Stimulated activated CD8-positive, alpha-beta memory T cell treated with anti-CD3 and anti-CD28 coated beads, Interleukin-4, amount 100 ng/mL, for 24 hours (primary cell): ENCODE data around the gene TRABD2B.

Experiments
- DNase-seq: peaks from one replicate; pipeline ENCODE4 v3.0.0-alpha.2; 2020; ENCODE audit warnings: low read depth

Gene TRABD2B

GRCh38 chr1:47757226-47757975, 239.8 kb downstream of the TRABD2B start:
- no peak for DNase-seq

GRCh38 chr1:47756411-47756810, 240.8 kb downstream of the TRABD2B start:
- no peak for DNase-seq

- no peak for DNase-seq
Measured at GRCh38 chr1:47756006-47756405, 241.2 kb downstream of the TRABD2B start.

GRCh38 chr1:47755101-47755990, 241.8 kb downstream of the TRABD2B start:
- peak; percentile 38 for DNase-seq

- DNase-seq, result no peak
Measured at GRCh38 chr1:47754221-47754620, 243.0 kb downstream of the TRABD2B start.

GRCh38 chr1:47753808-47754207, 243.4 kb downstream of the TRABD2B start:
- DNase-seq, result no peak

GRCh38 chr1:47752559-47752958, 244.6 kb downstream of the TRABD2B start:
- no peak for DNase-seq

- no peak for DNase-seq
Measured at GRCh38 chr1:47751996-47752451, 245.2 kb downstream of the TRABD2B start.

GRCh38 chr1:47751193-47751592, 246.0 kb downstream of the TRABD2B start:
- DNase-seq, result no peak

- DNase-seq, result no peak
Measured at GRCh38 chr1:47745715-47746609, 251.2 kb downstream of the TRABD2B start.

GRCh38 chr1:47742890-47743760, 254.1 kb downstream of the TRABD2B start:
- DNase-seq, result no peak

GRCh38 chr1:47738560-47739182, 258.5 kb downstream of the TRABD2B start:
- DNase-seq, result no peak

- no peak for DNase-seq
Measured at GRCh38 chr1:47732489-47732888, 264.7 kb downstream of the TRABD2B start.

- no peak for DNase-seq
Measured at GRCh38 chr1:47731730-47732129, 265.5 kb downstream of the TRABD2B start.

- no peak for DNase-seq
Measured at GRCh38 chr1:47729685-47730084, 267.5 kb downstream of the TRABD2B start.

GRCh38 chr1:47727697-47728085, 269.5 kb downstream of the TRABD2B start:
- DNase-seq, result no peak

- no peak for DNase-seq
Measured at GRCh38 chr1:47727051-47727696, 270.0 kb downstream of the TRABD2B start.

GRCh38 chr1:47725992-47726855, 271.0 kb downstream of the TRABD2B start:
- peak; percentile 47 for DNase-seq

- no peak for DNase-seq
Measured at GRCh38 chr1:47725511-47725991, 271.6 kb downstream of the TRABD2B start.
